ENCODE results near the gene SPTBN5. TPM values are rescaled to one million over a fixed set of nuclear protein-coding genes. Genes with fewer than 3 reads are reported as not detected.

Gene SPTBN5
- not detected in 2 replicates for total RNA-seq (2014; rRNA removed; shearing (Covaris generic))

DNA sequence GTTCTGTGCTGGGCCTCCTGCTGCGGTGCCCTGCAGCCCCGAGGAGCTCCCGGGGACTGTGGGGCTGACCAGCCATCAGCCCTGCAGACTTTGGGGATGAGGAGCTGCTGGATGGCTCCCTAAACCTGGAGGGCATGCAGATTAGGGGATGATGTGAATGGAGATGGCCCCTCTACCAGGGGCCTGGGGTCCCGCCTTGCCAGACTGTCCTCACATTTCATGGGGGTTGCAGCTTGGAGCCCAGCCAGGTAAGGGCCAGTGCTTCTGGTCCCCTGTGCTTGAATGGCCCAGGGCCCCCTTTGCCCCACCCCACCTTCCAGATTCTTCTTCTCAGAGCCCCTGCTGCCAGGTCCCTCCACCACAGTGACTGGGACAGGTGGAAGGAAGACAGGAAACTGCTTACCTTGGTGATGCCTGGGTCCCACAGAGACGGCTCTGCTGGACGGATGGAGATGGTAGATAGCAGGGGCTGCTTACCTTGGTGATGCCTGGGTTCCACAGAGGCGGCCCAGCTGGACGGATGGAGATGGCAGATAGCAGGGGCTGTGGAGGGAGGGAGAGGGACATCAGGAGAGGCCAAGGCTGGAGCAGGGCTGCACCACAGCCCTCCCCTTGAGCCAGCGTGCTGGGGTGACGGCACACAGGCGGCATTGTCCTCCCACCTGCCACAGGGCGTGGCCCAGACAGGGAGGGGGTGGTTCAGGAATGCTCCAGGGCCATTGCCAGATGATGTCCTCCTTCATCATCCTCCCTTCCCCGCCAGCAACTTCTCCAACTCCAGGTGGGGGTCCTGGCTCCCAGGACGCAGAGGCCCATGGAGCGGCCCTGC, at the start of gene SPTBN5:
SPTBN5 (minus strand) TSS at position 632 of the 829 bp plus-strand sequence; CDS start at position 76, 556 bp downstream.
- DNase-seq (ENCODE audit: low spot score) = no peak

DNA sequence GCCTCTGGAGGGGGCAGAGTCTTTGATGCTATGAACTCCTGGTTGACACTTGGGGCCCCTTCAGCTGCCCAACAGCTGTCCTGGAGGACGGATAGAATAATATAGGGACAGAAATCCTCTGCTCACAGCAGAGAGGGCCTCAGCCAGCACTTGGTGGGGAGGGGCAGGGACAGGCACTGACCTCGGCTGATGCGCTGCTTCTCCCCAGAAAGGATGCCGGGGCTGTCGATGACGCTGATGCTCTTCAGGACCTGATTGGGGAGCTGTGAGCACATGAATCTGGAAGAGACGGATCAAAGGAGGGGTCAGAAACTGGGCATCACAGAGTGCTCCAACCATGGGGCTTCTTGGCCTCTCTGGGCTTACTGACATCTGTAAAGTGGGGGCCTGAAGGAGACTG, 49.0 kb upstream of the SPTBN5 start:
- DNase-seq (ENCODE audit: low spot score) = no peak

DNA sequence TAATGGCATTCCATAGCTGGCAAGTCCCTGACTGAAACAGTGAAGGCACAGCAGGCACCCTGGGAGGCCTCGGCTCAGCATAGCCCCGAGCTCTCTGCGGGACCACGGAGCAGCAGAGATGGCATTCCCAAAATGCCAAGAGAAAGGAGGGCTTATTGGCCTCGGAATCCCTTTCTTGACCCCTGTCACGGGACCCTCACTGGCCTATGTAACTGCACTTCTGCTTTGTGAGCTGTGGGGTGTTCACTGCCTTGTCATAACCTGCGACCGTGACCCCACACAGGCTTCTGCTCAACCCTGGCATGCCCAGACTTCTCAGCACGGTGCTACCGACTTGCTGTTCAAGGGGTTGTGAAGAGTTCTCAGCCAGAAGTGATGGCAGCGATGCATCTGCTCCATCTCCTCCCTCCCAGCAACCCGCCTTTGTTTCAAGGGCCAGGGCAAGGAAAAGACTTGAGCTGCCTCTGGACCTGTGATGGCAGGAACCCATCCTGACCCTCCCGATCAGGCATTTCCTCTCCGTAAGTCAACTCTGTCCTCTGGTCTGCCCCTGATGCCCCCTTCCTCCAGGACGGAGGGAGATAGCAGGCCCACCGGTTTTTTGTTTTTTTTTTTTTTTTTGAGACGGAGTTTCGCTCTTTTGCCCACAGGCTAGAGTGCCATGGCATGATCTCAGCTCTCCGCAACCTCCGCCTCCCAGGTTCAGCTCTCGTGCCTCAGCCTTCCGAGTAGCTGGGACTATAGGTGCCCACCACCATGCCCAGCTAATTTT, 48.0 kb upstream of the SPTBN5 start:
- DNase-seq (ENCODE audit: low spot score) = no peak

DNA sequence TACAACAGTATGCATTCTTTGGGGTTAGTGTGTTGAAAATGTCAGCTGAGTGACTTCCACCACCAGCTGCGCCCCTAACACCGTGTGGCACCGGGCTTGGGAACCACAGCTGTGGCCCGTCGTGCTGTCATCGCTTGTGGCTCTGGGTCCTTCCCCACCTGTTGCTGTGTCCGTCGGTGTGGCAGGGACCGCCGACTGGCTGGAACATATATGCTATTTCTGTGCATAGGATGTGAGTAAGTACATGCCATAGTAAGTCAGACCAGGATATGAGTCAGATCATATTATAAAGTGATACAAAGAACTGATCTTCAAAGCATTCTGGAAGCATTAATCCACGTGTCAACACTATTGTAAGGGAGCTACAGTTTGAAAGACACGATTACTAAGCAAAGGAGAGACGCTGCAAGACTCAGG, 46.6 kb upstream of the SPTBN5 start:
- peak; percentile 31 for DNase-seq (ENCODE audit: low spot score)

DNA sequence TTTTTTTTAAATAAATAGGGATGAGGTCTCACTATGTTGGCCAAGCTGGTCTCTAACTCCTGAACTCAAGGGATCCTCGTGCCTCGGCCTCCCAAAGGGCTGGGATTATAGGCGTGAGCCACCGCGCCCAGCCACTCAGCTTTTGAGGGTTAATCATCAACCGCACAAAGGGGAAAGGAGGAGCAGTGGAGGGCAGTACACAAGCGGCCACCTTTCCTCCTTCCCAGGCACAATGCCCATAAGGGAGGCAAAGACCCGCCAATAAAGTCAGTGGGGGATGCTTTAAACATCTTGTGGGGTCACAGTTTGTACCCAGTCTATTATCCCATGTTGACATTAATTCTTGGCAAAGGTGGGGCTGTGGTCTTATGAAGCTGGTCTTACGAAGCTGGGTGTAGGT, 46.1 kb upstream of the SPTBN5 start:
- no peak for DNase-seq (ENCODE audit: low spot score)

DNA sequence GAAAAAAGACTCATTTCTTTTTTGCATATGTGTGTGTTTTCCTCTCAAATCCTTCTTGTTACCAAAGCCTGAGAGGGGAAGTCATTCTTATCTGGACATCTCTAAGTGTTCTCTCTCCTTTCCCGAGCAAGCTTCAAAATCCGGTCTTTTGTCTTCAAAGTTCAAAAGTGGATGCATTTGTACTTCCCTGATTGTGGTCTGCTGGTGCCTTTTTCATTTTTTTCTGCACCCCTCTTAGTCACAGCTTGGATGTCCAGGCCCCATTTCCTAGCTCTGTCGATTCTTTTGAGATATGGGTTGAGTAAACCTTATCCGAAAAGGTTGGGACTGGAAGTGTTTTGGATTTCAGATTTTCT, 43.7 kb upstream of the SPTBN5 start:
- no peak for DNase-seq (ENCODE audit: low spot score)

DNA sequence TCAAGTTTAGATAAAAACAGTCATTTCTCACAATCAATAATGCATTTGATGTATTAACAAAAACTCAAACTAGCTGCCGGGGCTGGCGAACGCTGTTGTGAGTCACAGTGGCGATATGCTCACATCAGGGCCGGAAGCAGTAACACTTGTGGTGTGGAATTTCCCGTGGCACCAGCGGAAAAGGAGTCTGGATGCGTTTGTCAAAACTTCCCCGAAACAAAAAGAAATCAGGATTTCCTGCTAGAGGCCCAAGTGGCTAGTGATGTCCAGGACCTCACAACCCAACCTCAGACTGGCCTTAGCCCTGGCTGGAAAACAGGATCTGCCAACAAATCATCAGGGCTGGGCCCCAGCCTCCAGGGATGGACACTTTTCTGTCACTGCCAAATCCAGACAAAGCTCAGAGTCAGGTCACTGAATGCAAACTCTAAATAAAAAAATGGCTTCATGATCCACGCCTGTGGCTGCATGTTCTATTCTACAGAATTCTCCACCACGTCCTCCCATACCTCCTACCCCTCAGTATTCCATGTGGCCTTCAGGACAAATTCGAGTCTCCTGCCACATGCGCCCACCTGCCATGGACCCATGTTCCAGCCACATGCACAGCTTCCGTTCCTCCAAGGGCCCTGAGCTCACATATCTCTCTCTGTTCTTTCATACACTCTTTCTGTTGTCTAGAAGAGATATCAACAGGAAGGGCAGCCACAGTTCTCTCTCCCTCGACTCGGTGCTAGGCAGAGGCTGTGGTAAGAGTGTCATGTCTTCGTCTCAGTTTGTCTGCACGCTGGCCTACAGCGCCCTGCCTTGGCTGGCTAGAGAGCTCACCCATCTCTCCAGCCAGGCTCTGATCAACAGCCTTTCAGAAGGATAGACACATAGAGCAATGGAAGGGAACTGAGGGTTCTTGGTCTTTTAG, 43.1 kb upstream of the SPTBN5 start:
- no peak for DNase-seq (ENCODE audit: low spot score)

DNA sequence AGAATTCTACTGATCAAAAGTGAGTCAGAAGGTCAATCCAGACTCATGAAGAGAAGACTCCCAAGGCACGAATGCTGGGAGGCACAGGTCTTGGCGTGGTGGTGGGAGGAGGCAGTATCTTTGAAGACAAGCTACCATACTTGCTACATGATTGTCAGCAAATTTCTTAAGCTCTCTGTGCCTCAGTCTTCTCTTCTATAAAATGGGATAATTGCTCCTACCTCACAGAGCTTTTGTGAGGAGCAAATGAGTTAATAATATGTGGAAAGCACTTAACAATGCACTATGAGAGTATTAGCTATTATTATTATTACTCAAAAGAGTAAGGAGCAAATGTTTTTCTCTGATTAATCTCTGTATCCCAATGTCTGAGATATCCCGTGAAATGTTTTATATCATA, 42.3 kb upstream of the SPTBN5 start:
- DNase-seq (ENCODE audit: low spot score) = no peak

DNA sequence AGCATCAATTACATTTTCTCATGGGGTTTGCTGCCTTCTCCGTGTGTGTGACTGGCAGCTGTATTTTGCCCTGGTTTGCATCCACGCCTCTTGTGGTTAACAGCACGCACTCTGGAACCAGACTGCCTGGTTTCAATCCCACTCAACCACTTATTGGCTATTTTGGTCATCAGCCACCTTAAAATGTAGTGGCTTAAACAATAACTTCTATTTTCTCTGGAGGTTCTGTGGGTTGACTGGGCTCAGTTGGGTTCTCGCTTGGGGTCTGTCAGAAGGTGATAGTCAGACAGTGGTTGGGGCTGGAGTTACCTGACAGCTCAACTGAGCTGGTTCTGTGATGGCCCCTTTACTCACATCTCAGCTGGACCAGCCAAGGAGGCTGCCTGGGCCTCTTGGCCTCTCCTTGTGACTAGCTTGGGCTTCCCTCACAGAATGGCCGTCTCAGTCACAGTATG, 41.7 kb upstream of the SPTBN5 start:
- DNase-seq (ENCODE audit: low spot score) = no peak

DNA sequence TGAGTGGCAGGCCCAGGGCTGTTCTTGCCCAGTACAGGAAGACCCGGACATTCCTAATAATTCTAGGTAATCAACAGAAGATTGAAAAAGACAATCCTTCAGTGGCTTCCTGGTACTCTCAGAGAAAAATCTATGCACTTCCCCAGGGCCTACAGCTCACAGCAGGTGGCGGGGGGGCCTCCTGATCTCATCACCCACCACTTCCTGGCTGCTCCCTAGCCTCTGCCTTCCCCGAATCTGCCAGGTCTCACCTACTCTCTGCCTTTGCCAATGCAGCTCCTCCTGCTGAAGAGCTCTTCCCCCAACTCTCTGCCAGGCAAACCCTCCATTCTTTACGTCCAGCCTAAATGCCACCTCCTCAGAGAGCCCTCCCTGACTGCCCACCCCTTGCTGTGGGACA, 41.0 kb upstream of the SPTBN5 start:
- peak; percentile 45 for DNase-seq (ENCODE audit: low spot score)

DNA sequence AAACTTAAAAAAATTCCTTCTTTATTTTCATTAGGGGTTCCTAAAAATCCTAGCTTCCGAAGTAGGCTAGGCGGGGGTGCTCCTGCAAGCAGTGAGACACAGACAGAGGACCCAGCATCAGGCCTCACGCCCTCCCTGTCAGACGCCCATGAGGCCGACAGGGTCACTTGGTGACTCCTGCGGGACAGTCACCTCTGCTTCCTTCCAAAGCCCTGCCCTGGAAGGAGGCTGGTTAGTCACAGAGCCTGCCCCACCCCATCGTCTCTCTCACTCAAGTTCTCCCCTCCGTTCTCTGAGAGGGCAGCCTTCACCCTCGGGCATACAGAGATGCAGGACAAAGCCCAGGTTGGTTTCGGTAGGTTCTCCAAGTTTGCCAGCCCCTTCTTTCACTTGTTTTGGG, 39.9 kb upstream of the SPTBN5 start:
- peak; percentile 25 for DNase-seq (ENCODE audit: low spot score)

DNA sequence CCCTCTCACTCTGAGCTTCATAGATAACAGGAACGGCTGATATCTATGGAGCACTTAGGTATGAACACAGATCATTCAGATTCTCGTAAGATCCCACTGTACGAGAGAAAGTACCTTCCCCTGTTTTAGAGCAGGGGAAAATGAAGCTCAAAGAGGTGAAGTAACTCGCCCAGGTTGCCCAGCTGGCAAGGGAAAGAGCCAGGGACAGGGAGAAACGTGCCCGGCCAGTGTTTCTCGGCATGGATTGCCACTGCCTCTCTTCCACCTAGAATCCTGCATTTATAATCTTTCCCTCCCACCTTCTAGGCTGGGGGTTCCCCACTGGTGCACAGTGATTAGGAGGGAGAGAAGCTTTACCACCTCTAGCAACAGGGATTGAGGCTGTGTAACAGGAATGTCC, 39.5 kb upstream of the SPTBN5 start:
- DNase-seq (ENCODE audit: low spot score) = no peak

DNA sequence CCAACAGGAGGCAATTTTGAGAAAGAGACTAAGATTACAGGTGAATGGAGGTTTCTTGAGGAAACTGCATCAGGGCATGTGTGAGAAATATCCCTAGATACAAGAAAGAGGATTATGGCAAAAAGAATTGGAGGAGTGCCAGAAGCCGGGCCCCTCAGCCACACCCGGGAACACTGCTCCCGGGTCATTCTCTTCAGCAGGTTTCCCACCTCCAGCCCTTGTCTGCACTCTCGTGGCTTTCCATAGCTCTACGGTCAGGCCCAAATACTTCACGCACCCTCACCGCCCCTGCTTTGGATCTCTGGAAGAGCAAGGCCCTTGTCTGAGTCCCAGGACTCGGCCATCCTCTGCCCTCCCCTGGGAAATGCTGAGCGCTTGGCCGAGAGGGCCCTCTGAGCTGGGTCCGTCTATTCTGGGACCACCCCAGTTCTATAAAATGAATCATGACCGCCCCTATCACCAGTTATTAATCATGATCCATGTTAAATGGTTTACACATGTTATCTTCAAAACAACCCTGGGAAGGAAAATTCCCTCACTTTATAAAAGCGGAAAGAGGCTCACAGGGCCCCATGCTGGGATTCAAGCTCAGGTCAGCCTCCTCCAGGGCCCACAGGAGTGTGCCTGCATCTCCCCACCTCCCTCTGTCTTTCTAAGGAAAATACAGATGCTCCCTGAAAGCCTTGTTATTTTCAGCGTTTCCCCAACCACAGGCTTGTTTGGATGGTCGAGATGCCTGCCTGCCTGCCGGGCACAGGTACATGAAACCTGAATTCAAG, 38.8 kb upstream of the SPTBN5 start:
- no peak for DNase-seq (ENCODE audit: low spot score)

DNA sequence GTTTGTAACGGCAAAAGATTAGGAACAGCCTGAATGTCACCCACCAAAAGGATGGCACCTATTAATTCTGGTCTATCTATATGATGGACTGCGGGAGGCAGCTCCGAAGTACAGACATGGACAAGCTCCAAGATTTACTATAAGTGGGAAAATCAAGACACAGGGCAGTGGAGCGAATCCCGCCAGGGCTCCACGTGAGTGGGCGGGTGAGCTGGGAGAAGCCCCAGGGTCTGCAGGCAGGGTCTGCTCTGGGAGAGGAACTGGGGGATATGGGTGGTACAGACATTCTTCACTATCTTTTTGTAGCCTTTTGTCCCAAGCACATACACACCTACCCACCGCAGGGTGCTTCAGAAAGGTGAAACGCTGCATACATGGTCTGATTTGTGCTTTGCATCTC, 38.2 kb upstream of the SPTBN5 start:
- no peak for DNase-seq (ENCODE audit: low spot score)

DNA sequence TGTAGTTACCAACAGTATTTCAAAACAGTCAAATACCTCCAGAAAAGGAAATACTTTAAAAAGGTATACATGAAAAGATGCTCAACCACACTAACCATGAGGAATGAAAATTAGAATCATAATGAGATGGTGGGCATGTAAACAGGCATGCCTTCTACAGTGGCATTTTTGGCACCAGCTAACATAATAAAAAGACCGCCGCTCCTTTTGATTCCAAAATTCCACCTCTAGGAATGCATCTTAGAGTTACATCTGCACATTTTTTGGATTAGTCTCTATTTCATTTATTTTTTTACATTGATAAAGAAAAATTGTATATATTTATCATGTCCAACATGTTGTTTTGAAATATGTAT, 37.0 kb upstream of the SPTBN5 start:
- no peak for DNase-seq (ENCODE audit: low spot score)

DNA sequence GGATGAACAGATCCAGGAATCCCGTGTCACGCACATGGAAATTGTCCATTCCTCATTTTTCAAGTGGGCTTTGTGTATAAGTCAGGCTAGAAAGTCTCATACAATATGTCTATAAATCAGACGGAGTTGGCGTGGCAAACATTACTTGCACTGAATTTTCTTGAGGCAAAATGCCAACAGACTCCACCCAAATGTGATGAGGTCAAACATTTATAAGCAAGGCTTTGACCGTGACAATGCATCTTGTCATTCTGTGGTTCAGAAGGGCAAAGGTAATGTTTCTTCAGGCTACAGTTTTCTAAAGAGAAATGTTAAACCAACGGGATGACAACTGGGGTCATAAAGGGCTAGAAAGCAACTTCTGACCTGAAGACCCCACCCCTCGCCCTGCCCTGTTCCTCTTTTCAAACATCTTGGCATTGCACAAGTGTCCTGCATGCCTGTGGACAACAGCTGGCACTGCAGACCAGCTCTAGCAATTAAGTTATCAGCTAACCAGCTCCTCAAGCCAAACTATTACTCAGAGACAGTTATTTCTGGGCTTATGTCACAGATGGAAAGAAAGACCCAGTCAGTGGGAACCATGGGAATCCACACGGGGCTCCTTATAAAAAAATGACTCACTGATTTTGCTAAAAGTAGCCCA, 36.5 kb upstream of the SPTBN5 start:
- DNase-seq (ENCODE audit: low spot score) = peak; percentile 95

DNA sequence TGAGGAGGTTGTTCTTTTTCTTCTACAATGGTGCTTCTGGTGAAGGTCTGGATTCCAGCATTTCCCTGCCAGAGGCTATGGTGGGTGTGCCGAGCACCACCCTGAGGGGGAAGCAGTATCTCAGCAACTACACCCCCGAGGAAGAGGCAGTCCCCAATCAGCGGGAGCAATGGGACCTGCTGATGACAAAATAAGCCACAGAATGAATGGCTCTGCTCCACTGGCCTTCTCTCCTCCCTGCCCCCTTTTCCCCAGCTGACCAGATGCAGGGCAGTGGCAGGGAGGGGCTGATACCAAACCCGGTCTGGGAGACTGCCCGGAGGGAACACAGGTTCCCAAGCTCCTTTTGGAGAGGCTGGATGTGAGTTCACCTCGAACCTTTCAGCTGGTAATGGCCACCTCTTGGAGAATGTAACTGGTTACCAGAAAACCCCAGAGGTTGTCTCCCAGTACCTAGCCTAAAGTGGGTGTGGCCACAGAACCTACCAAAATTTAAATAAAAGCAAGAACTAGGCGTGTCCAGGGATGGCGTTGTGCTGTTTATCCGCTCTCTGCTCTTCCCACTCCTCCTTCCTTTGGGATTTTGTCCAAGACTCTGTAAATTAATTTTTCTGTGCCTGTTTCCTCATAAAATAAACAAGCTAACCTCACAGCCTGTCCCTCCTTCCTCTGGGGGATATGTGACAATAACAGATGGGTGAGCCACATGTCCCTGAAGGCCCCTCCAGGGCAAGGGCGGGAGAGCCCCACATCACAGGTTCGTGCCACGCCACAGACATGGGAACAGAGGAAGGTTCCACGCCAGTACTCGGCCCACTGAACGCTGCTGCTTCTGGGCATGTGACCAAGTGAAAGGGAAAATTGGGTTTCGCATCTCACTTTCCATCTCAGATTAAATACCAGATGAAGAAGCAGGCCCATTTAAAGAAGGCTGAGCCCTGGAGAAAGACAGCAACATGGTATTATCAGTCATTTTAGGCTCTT, 35.1 kb upstream of the SPTBN5 start:
- peak; percentile 73 for DNase-seq (ENCODE audit: low spot score)

DNA sequence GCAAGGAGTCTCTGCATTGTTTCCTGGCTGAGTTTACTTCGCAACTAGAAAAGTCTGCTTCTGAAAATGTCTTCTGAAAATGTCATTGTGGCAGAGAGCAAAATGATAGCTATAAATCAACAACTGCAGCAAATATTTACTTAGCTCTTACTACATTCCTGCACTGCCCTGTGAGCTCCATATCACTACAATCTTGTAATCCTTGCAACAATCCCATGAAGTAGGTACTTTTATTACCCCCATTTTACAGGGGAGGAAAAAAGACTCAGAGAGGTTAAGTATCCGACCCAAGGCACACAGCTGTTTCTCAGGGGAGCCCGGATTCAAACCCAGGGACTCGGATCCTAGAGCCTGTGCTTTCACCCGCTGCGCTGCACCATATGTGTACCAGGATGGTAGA, 34.2 kb upstream of the SPTBN5 start:
- no peak for DNase-seq (ENCODE audit: low spot score)

DNA sequence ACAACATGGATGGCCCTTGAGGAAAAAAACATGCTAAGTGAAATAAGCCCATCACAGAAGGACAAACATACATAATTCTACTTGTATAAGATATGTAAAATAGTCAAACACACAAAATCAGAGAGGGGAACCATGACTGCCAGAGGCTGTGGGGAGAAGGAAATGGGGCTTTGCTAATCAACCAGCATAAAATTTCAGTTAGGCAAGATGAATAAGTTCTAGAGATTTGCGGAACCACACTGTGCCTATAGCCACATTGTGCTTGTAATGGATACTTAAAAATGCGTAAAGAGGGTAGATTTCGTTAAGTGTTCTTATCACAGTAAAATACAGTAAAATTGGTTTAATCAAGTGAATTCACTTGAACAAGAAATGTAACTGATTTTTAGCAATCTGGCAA, 33.7 kb upstream of the SPTBN5 start:
- DNase-seq (ENCODE audit: low spot score) = no peak

Data from H4 (cell line).